ENCODE data around the gene ZNF710.

DNA sequence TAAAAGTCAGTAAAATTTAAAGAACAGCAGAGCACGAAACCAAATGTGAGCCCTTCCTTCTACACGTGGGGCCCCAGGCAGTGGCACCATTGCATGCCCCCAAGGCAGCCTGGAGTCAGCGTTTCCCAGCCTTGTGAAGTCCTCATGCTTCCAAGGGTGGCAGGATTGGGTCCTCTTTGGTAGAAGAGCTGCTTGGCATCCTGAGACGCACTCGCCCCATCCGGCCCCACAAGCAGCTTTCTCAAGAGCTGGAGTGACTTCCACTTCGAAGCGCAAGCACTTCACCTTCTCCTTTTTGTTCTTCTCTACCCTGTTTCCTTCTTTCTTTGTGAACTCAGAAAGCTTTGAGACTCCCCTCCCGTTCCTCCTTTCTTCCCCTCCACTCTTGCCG, 34.7 kb downstream of the ZNF710 start:
- TF ChIP-seq, protein P1, sequence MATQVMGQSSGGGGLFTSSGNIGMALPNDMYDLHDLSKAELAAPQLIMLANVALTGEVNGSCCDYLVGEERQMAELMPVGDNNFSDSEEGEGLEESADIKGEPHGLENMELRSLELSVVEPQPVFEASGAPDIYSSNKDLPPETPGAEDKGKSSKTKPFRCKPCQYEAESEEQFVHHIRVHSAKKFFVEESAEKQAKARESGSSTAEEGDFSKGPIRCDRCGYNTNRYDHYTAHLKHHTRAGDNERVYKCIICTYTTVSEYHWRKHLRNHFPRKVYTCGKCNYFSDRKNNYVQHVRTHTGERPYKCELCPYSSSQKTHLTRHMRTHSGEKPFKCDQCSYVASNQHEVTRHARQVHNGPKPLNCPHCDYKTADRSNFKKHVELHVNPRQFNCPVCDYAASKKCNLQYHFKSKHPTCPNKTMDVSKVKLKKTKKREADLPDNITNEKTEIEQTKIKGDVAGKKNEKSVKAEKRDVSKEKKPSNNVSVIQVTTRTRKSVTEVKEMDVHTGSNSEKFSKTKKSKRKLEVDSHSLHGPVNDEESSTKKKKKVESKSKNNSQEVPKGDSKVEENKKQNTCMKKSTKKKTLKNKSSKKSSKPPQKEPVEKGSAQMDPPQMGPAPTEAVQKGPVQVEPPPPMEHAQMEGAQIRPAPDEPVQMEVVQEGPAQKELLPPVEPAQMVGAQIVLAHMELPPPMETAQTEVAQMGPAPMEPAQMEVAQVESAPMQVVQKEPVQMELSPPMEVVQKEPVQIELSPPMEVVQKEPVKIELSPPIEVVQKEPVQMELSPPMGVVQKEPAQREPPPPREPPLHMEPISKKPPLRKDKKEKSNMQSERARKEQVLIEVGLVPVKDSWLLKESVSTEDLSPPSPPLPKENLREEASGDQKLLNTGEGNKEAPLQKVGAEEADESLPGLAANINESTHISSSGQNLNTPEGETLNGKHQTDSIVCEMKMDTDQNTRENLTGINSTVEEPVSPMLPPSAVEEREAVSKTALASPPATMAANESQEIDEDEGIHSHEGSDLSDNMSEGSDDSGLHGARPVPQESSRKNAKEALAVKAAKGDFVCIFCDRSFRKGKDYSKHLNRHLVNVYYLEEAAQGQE (IDR thresholded peaks at IDR 0.05; ENCODE audit: unreplicated experiment): no peak
- TF ChIP-seq, protein P2, sequence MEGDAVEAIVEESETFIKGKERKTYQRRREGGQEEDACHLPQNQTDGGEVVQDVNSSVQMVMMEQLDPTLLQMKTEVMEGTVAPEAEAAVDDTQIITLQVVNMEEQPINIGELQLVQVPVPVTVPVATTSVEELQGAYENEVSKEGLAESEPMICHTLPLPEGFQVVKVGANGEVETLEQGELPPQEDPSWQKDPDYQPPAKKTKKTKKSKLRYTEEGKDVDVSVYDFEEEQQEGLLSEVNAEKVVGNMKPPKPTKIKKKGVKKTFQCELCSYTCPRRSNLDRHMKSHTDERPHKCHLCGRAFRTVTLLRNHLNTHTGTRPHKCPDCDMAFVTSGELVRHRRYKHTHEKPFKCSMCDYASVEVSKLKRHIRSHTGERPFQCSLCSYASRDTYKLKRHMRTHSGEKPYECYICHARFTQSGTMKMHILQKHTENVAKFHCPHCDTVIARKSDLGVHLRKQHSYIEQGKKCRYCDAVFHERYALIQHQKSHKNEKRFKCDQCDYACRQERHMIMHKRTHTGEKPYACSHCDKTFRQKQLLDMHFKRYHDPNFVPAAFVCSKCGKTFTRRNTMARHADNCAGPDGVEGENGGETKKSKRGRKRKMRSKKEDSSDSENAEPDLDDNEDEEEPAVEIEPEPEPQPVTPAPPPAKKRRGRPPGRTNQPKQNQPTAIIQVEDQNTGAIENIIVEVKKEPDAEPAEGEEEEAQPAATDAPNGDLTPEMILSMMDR (conservative IDR thresholded peaks at IDR 0.05; ENCODE audit: low read depth in 2 of 2): no peak
- TF ChIP-seq EZH2 (IDR thresholded peaks at IDR 0.05; ENCODE audit: low read depth, unreplicated experiment): no peak
- no peak for TF ChIP-seq POLR2AphosphoS5 (IDR thresholded peaks at IDR 0.05; ENCODE audit: low read depth)
- TF ChIP-seq CREB1 (CRISPR knock-in tag; IDR thresholded peaks at IDR 0.05; ENCODE audit: low read depth): no peak
- TF ChIP-seq EZH2phosphoT487 (IDR thresholded peaks at IDR 0.05; ENCODE audit: unreplicated experiment): no peak
- TF ChIP-seq, protein P3, sequence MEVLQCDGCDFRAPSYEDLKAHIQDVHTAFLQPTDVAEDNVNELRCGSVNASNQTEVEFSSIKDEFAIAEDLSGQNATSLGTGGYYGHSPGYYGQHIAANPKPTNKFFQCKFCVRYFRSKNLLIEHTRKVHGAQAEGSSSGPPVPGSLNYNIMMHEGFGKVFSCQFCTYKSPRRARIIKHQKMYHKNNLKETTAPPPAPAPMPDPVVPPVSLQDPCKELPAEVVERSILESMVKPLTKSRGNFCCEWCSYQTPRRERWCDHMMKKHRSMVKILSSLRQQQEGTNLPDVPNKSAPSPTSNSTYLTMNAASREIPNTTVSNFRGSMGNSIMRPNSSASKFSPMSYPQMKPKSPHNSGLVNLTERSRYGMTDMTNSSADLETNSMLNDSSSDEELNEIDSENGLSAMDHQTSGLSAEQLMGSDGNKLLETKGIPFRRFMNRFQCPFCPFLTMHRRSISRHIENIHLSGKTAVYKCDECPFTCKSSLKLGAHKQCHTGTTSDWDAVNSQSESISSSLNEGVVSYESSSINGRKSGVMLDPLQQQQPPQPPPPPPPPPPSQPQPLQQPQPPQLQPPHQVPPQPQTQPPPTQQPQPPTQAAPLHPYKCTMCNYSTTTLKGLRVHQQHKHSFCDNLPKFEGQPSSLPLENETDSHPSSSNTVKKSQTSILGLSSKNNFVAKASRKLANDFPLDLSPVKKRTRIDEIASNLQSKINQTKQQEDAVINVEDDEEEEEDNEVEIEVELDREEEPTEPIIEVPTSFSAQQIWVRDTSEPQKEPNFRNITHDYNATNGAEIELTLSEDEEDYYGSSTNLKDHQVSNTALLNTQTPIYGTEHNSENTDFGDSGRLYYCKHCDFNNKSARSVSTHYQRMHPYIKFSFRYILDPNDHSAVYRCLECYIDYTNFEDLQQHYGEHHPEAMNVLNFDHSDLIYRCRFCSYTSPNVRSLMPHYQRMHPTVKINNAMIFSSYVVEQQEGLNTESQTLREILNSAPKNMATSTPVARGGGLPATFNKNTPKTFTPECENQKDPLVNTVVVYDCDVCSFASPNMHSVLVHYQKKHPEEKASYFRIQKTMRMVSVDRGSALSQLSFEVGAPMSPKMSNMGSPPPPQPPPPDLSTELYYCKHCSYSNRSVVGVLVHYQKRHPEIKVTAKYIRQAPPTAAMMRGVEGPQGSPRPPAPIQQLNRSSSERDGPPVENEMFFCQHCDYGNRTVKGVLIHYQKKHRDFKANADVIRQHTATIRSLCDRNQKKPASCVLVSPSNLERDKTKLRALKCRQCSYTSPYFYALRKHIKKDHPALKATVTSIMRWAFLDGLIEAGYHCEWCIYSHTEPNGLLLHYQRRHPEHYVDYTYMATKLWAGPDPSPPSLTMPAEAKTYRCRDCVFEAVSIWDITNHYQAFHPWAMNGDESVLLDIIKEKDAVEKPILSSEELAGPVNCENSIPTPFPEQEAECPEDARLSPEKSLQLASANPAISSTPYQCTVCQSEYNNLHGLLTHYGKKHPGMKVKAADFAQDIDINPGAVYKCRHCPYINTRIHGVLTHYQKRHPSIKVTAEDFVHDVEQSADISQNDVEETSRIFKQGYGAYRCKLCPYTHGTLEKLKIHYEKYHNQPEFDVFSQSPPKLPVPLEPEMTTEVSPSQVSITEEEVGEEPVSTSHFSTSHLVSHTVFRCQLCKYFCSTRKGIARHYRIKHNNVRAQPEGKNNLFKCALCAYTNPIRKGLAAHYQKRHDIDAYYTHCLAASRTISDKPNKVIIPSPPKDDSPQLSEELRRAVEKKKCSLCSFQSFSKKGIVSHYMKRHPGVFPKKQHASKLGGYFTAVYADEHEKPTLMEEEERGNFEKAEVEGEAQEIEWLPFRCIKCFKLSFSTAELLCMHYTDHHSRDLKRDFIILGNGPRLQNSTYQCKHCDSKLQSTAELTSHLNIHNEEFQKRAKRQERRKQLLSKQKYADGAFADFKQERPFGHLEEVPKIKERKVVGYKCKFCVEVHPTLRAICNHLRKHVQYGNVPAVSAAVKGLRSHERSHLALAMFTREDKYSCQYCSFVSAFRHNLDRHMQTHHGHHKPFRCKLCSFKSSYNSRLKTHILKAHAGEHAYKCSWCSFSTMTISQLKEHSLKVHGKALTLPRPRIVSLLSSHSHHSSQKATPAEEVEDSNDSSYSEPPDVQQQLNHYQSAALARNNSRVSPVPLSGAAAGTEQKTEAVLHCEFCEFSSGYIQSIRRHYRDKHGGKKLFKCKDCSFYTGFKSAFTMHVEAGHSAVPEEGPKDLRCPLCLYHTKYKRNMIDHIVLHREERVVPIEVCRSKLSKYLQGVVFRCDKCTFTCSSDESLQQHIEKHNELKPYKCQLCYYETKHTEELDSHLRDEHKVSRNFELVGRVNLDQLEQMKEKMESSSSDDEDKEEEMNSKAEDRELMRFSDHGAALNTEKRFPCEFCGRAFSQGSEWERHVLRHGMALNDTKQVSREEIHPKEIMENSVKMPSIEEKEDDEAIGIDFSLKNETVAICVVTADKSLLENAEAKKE (CRISPR knock-in tag; IDR thresholded peaks at IDR 0.05): no peak
- TF ChIP-seq JUNB (IDR thresholded peaks at IDR 0.05; ENCODE audit: unreplicated experiment): no peak
- TF ChIP-seq, protein P4, sequence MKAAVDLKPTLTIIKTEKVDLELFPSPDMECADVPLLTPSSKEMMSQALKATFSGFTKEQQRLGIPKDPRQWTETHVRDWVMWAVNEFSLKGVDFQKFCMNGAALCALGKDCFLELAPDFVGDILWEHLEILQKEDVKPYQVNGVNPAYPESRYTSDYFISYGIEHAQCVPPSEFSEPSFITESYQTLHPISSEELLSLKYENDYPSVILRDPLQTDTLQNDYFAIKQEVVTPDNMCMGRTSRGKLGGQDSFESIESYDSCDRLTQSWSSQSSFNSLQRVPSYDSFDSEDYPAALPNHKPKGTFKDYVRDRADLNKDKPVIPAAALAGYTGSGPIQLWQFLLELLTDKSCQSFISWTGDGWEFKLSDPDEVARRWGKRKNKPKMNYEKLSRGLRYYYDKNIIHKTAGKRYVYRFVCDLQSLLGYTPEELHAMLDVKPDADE (IDR thresholded peaks at IDR 0.05): no peak
- no peak for TF ChIP-seq NANOG (IDR thresholded peaks at IDR 0.05; ENCODE audit: borderline replicate concordance)
- no peak for TF ChIP-seq ZNF331 (CRISPR knock-in tag; IDR thresholded peaks at IDR 0.05; ENCODE audit: low read depth)
